GOT3 (cell line): ENCODE data around the gene CADM2.
"Not testable (repeated sequence)": the region's sequence is repeated elsewhere in the genome, so short reads cannot be mapped to it uniquely, and the experiment has no call there.

Experiments used
- DNase-seq: peaks from one replicate; lab custom pipeline; 2025; ENCODE audit warnings: mixed read lengths; lab: John Stamatoyannopoulos, UW

The CADM2 gene

DNA sequence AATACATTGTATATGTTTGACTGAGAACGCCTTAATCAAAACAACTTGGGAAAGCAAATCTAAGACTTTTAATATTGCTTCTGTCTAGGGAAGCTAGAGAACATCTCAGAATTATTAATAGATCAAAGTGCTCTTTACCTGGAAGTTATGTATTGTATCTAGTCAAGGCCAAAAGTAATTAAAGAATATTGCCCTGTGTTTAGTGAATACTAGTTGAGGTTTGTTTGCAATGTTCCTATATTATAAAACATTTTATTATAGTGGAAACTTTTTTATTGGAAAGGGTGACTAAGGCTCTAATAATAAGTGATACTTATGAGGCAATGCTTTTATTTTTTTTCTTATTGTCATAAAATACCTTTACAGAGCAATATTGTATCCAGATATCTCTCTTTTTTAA is 118.2 kb downstream of the CADM2 start:
- no peak for DNase-seq

DNA sequence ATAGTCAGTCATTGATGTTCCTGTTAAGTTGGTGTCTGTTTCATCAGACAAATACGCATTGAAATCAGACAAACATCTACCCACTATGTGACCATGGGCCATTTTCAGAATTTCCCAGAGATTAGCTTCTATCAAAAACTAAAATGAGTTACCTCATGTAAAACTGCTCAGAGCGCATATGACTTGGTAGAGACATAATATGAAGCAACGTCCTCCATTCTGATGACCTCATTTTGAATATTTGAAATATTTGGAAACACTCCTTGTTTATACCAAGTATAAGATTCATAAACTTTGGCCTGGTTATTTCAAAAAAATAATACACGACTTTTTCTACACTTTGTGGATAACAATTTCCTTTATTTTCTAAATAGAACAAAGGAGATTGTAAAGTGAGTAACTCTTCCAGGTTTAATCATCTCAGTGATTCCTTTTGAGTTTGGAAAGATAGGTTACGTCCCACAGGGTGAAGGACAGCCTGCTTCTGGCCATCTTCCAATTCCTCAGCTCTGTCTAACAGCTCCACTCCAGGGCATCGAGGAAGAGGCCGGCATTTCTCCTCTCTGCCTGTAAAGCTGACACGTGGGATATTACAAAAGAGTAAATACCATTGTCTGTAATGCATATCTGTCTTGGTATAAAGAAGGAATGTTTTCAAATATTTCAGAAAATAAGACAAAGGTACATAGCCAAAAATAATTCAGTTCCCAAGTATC is 122.6 kb downstream of the CADM2 start:
- no peak for DNase-seq

- DNase-seq, result no peak
Observed at GRCh38 chr3:85090495-85090894, 131.7 kb downstream of the CADM2 start.

DNA sequence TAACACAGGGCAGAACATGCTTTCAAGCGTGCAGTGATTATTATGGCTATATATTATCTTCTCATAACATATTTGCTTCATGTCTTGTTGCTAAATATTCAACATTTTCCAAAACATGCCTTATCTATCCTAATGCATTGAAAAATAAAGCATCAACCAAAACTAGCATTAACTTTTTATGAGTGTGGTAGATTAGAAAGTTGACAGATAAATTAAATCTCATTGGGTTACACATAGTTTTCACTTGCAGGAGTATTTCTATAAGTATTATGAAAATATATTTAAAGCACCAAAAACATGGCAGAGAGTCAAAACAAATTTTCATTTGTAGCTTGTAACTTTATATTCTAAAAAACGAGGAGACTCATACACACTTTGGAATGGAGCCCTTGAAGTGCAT is 141.5 kb downstream of the CADM2 start:
- DNase-seq, result no peak

- DNase-seq, result no peak
Observed at GRCh38 chr3:85102781-85103180, 144.0 kb downstream of the CADM2 start.

GRCh38 chr3:85110393-85110792 is 151.6 kb downstream of the CADM2 start:
- no peak for DNase-seq

DNA sequence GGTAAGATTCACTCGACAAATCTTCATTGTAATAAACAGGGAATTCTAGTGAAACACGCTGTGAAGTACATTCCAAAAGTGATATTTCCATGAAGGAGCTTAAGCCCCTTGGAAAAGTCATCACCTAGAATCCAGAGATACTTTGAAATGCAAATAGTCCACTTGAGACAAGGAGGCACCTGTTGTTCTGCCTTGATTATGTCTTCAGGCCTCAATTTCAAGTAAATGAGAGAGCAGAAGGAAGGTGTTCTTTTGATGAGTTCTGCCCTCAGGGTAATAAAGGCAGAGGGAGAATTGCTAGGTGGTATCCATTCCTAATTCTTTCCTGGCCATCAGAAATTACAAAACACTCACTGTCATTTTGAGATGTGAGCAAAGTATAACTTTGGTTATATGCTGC is 162.1 kb downstream of the CADM2 start:
- no peak for DNase-seq

DNA sequence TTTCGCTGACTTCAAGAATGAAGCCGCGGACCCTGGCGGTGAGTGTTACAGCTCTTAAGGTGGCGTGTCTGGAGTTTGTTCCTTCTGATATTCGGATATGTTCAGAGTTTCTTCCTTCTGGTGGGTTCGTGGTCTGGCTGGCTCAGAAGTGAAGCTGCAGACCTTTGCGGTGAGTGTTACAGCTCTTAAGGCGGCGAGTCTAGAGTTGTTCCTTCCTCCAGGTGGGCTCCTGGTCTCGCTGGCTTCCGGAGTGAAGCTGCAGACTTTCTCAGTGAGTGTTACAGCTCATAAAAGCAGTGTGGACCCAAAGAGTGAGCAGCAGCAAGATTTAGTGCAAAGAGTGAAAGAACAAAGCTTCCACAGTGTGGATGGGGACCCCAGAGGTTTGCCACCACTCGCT is 174.1 kb downstream of the CADM2 start:
- not testable (repeated sequence) for DNase-seq

DNA sequence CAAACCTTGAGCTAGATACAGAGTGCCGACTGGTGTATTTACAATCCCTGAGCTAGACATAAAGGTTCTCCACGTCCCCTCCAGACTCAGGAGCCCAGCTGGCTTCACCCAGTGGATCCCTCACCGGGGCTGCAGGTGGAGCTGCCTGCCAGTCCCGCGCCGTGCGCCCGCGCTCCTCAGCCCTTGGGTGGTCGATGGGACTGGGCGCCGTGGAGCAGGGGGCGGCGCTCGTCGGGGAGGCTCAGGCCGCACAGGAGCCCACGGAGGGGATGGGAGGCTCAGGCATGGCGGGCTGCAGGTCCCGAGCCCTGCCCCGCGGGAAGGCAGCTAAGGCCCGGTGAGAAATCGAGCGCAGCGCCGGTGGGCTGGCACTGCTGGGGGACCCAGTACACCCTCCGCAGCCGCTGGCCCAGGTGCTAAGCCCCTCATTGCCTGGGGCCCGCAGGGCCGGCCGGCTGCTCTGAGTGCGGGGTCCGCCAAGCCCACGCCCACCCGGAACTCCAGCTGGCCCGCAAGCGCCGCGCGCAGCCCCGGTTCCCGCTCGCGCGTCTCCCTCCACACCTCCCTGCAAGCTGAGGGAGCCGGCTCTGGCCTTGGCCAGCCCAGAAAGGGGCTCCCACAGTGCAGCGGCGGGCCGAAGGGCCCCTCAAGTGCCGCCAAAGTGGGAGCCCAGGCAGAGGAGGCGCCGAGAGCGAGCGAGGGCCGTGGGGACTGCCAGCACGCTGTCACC is 175.1 kb downstream of the CADM2 start:
- not testable (repeated sequence) for DNase-seq

DNA sequence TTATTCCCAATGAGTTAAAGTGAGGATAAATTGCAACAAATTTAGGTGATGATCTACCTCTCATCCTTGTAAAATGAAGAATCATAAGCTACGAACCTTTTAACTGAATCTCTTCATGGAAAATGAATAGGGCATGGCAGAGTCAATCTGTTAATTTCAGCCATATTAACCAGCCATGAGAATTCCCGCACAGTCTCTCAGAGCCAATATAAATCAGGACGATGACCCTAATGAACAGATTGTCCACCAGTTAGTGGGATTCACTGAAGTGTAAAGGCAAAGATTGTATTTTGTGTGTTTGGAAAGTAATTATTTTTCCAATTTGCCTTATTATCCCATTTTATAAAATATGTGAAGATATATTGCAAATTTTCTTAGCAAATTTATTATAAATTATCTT is 183.8 kb downstream of the CADM2 start:
- DNase-seq, result no peak

- no peak for DNase-seq
Observed at GRCh38 chr3:85148036-85148435, 189.2 kb downstream of the CADM2 start.

GRCh38 chr3:85151555-85151954 is 192.8 kb downstream of the CADM2 start:
- DNase-seq, result no peak

GRCh38 chr3:85153279-85153678 is 194.5 kb downstream of the CADM2 start:
- not testable (repeated sequence) for DNase-seq

DNA sequence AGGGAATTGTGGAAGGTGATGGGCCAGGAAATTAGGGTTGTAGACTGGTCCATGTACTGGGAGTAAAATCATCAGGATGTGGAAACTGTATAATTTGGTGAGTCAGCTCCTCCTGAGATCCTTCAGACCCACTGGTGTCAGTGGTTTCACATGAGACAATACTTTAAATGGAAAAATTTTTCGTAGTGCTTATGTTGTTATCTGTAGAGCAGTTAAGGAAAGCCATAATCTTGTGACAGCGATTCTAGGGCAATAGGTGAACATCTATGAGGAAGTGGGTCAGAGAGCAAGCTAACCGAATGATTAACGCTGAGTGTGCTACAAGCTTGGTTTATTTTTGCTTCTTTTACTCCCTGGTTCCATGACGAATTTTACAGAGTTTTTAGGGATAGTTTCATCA is 200.6 kb downstream of the CADM2 start:
- no peak for DNase-seq

- DNase-seq, result no peak
Observed at GRCh38 chr3:85161544-85161943, 202.8 kb downstream of the CADM2 start.

- DNase-seq, result no peak
Observed at GRCh38 chr3:85162905-85163304, 204.1 kb downstream of the CADM2 start.

DNA sequence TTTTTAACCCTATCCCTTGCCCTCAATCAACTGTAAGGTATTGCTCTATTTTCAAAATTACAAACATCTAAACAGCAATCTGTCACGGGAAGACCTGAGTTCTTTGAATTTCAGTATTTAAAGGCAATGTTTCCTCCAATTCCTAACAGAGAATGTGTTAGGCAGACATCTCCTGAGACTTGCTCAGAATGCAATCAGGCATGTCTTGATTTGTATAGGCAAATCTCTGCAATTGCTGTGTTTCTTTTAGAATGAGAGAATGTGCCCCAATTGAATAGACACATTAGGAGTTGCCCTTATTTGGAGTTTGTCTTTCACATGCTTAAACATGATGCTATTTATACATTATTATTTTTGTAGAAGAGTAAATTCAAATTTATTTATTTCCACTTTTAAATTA is 205.6 kb downstream of the CADM2 start:
- no peak for DNase-seq

DNA sequence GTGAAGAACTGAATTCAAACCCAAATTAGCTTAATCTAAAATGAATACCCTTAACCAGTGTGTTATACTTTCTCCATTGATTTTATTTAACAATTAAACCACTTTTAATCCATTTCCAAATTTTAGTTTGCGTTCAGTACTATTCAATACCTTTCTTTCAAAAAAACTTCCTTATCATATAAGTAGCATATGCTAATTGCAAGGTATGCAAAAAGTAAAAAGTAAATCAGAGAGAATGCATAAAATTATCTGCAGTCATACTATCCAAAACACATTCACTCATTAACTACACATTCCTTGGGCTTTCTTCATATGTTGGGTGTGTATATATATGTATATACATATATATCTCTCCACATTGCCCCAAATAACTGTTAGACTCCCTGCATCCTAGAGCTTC is 208.8 kb downstream of the CADM2 start:
- DNase-seq, result no peak

DNA sequence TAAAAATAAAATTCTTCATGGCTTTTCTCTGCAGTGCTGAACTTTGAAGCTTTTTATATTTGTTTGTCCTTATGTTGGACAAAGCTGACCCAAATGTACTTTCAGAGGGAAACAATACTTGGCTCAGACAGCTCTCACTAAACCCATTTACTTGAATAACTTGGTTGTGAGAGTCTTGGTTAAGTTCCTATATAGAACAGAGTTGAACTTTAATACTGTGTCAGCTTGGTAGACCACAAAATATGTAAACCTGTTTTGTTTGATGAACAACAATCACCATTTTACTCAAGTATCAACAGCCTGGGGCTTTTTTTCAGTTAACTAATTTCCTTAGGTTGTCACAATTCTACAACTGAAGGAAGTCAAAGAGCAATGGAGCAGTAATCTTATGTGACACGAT is 211.9 kb downstream of the CADM2 start:
- DNase-seq, result no peak

DNA sequence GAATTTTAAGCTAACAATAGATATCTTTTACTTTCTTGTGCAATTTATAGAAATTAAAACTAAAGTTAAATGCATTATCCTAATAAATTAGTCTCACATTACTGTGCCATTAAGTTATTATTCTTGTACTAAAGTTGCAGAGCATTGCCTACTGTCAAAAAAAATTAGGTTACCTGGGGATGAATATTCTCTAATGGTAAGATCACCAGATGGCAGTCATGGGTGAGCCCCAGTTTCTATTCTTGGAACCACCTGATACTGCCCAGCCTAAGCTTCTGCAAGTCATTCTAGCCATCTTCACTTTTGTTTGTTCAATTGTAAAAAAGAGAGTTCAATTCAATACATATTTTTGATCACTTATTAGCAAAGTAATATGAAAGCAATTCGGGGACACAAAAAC is 213.2 kb downstream of the CADM2 start:
- DNase-seq, result no peak

DNA sequence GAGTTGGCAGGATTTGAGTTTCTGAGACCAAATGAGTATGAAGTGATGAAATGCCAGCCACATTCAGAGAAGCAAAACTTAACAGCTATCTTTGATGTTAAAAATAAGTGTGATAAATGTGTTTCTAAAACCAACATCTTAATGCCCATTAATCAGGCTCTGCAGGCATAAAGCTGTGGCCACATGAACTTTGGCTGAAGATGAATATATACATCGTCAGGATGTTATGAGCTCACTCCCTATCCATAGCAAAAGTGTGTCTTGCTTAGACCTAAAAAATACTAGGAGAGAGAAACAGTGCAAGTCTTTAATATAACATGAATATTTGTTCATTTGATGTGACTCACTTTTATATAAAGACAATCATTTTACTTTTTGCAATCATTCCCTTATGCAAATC is 218.0 kb downstream of the CADM2 start:
- no peak for DNase-seq

GRCh38 chr3:85182975-85183752 is 224.4 kb downstream of the CADM2 start:
- DNase-seq, result no peak

GRCh38 chr3:85185495-85185894 is 226.7 kb downstream of the CADM2 start:
- no peak for DNase-seq
